Measurements from ENCODE around the gene XPO6. TPM values are rescaled to one million over a fixed set of nuclear protein-coding genes. Genes with fewer than 3 reads are reported as not detected.
"Not testable (repeated sequence)": the region's sequence is repeated elsewhere in the genome, so short reads cannot be mapped to it uniquely, and the experiment has no call there.

XPO6 gene
- total RNA-seq, 4 donors from 2014 or later: 72.9 to 251 (median 86.4) TPM

DNA sequence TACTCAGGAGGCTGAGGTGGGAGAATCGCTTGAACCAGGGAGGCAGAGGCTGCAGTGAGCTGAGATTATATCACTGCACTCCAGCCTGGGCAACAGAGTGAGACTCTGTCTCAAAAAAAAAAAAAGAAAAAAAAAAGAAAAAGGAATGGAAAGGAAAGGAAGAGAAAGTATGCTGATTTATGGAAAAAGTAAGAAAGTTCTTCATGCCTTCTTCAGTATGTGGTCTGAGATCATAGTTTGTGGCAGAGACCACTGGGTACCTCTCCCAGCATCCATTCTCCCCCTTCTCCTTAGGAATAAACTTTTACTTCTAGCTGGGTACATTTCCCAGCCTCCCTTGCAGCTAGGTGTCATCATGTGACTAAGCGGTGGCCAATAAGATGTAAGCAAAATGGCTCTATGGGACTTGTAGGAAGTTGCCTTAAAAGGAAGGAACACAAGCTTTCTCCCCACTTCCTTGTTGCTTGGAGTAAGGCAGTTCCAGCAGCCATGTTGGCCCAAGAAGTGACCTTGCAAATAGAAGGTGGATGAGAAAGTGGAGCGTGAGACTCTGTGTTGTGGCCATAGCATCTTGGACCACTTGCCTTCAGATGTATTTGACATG lies 26.1 kb upstream of the XPO6 start:
- TF ChIP-seq, protein P1, sequence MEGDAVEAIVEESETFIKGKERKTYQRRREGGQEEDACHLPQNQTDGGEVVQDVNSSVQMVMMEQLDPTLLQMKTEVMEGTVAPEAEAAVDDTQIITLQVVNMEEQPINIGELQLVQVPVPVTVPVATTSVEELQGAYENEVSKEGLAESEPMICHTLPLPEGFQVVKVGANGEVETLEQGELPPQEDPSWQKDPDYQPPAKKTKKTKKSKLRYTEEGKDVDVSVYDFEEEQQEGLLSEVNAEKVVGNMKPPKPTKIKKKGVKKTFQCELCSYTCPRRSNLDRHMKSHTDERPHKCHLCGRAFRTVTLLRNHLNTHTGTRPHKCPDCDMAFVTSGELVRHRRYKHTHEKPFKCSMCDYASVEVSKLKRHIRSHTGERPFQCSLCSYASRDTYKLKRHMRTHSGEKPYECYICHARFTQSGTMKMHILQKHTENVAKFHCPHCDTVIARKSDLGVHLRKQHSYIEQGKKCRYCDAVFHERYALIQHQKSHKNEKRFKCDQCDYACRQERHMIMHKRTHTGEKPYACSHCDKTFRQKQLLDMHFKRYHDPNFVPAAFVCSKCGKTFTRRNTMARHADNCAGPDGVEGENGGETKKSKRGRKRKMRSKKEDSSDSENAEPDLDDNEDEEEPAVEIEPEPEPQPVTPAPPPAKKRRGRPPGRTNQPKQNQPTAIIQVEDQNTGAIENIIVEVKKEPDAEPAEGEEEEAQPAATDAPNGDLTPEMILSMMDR (IDR thresholded peaks at IDR 0.05): no peak
- TF ChIP-seq POLR2A (IDR thresholded peaks at IDR 0.05): no peak
- Histone ChIP-seq H3K4me1 (no peaks in the 10 kb centered on the region), H3K27me3 (no peaks in the 10 kb centered on the region), H3K4me3 (no peak overlapping the region), H3K9me3 (no peaks in the 10 kb centered on the region), H3K36me3 (no peaks in the 10 kb centered on the region), H3K27ac (no peak overlapping the region)
- no peak for DNase-seq
- intact Hi-C loops (cut with DNase I; ENCODE audit: low total_unique reads): no loop called here

DNA sequence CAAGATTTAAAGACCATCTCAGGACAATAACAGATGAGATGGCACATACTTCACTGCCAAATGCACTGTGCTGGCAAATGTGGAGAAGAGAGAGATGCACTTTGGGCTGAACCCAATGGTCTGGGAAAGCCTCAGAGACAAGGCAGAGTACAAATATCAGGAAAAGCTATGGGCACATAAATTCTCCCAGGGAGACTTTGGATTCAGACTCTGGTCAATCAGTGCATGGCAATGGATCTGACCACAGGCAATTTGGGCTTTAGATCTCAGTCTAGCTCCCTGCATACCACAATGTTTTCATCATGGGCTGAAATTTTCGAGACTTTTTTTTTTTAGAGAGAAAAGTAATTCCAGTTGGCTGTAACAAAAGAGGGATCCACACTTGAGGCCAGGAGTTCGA lies 20.0 kb upstream of the XPO6 start:
- Histone ChIP-seq H3K4me3 (no peak overlapping the region), H3K27ac (no peak overlapping the region), H3K9me3 (no peaks in the 10 kb centered on the region), H3K4me1 (no peaks in the 10 kb centered on the region), H3K36me3 (no peaks in the 10 kb centered on the region), H3K27me3 (no peaks in the 10 kb centered on the region)
- no peak for TF ChIP-seq POLR2A (IDR thresholded peaks at IDR 0.05)
- TF ChIP-seq, protein P1 (IDR thresholded peaks at IDR 0.05): no peak
- intact Hi-C loops (cut with DNase I; ENCODE audit: low total_unique reads): no loop called here
- DNase-seq: no peak

DNA sequence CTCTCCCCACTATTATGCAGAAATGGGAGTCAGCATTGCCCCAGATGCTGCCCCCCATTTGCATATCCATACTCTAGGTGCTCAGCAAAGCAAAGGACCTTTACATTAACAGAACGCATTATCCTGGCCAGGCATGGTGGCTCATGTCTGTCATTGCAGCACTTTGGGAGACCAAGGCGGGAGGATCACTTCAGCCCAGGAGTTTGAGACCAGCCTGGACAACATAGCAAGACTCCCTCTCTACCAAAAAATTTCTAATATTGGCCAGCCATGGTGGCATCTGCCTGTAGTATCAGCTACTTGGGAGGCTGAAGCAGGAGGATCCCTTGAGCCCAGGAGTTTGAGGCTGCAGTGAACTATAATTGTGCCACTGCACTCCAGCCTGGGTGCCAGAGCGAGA lies 12.1 kb upstream of the XPO6 start:
- intact Hi-C loops (cut with DNase I; ENCODE audit: low total_unique reads): not testable (repeated sequence)

DNA sequence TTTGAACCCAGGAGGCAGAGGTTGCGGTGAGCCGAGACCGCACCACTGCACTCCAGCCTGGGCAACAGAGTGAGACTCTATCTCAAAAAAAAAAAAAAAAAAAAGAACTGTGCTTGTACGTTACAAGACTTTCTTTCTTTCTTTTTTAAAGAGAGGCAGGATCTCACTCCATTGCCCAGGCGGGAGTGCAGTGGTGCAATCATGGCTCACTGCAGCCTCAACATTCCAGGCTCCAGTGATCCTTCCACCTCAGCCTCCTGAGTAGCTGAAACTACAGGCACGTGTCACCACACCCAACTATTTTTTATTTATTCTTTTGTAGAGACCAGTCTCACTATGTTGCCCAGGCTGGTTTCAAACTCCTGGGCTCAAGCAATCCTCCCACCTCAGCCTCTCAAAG lies 8.0 kb upstream of the XPO6 start:
- H3K4me1 ChIP-seq; H3K27me3 ChIP-seq; intact Hi-C loops (cut with DNase I; ENCODE audit: low total_unique reads); H3K4me3 ChIP-seq; H3K27ac ChIP-seq; DNase-seq; H3K9me3 ChIP-seq; H3K36me3 ChIP-seq: not testable (repeated sequence)

More for the DNA sequence above, 12.1 kb upstream of the XPO6 start:
- DNase-seq, H3K27me3 ChIP-seq, H3K9me3 ChIP-seq, H3K4me1 ChIP-seq, H3K4me3 ChIP-seq, H3K36me3 ChIP-seq, H3K27ac ChIP-seq: not testable (repeated sequence)

DNA sequence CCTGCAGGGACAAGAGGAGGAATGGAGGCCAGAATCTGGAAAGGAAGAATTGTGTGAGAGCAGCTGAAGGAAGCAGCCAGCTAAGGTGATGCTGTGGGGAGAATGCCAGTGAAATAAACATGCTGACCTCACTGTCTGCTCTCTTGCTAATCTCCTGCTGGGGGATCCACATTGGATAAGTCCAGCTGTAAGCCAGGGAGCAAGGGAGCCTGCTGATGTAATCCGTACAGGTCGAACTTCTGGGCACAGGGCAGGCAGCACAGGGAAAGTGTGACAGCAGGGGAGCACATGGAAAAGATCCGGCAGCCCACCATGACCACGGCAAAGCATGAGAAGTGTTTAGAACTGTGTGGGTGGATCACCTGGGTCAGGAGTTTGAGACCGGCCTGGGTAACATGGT lies 7.5 kb upstream of the XPO6 start:
- intact Hi-C loops (cut with DNase I; ENCODE audit: low total_unique reads): no loop called here
- Histone ChIP-seq H3K36me3 (no peaks in the 10 kb centered on the region), H3K9me3 (no peaks in the 10 kb centered on the region), H3K27me3 (no peaks in the 10 kb centered on the region), H3K27ac (no peak overlapping the region), H3K4me3 (no peak overlapping the region), H3K4me1 (no peaks in the 10 kb centered on the region)
- DNase-seq: no peak
- no peak for TF ChIP-seq POLR2A (IDR thresholded peaks at IDR 0.05)
- TF ChIP-seq, protein P1 (IDR thresholded peaks at IDR 0.05): no peak

DNA sequence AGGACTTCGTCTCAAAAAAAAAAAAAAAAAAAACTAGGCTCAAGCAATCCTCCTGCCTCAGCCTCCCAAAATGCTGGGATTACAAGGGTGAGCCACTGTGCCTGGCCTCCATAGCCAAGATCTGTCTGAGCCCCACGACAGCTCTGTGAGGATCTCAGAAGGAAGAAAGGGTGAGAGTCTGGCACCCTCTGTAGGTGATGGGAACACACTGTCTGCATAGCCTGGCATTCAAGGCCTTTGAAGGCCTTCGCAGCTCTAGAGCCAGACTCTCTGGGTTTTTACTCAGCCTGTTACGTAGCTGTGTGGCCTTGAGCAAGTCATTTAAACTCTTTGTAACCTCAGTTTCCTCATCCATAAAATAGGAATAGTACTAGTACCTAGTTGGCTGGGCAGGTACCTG lies 6.3 kb upstream of the XPO6 start:
- no peaks in the 10 kb centered on the region for H3K9me3 ChIP-seq
- intact Hi-C loops (cut with DNase I; ENCODE audit: low total_unique reads): no loop called here

More for the DNA sequence above, 6.3 kb upstream of the XPO6 start:
- DNase-seq: no peak
- TF ChIP-seq, protein P1 (IDR thresholded peaks at IDR 0.05): no peak
- no peak for TF ChIP-seq POLR2A (IDR thresholded peaks at IDR 0.05)
- Histone ChIP-seq H3K4me1 (no peaks in the 10 kb centered on the region), H3K36me3 (no peaks in the 10 kb centered on the region), H3K27me3 (no peaks in the 10 kb centered on the region), H3K27ac (no peak overlapping the region), H3K4me3 (no peak overlapping the region)
